CD4-positive, alpha-beta T cell (primary cell): ENCODE data around the gene CACNA2D3. TPM values are rescaled to one million over a fixed set of nuclear protein-coding genes. Genes with fewer than 3 reads are reported as not detected.

Source experiments
- ATAC-seq: fragments of 200-7000 bp; cut with Tn5 transposase; one replicate; pipeline ENCODE4 v1.10.0; 2022; ENCODE audit warnings: mild to moderate bottlenecking; ENCODE audit not compliant: poor library complexity
- CTCF ChIA-PET: fragments of 350-600 bp; sonication (Branson Sonifier 250); formaldehyde crosslinking; loops from one replicate; lab custom pipeline; 2021; ENCODE audit warnings: antibody characterized with exemption, inconsistent platforms; lab: Charles Lee
- POLR2A ChIA-PET: fragments of 350-600 bp; sonication (Branson Sonifier 250); formaldehyde crosslinking; loops from one replicate; lab custom pipeline; 2021; ENCODE audit warnings: antibody characterized with exemption, inconsistent platforms; lab: Charles Lee
- DNase-seq, 14 experiments: peaks; one replicate each; pipeline ENCODE4 v3.0.0-alpha.2; 2013 to 2020; ENCODE audit warnings: mixed read lengths in 2 of 14
- H3K27ac ChIP-seq, 2 donors: one replicate each; pipeline versions ENCODE4 v1.5.1 to v1.7.0; 2013; ENCODE audit warnings: low read length in 2 of 2, low read depth in 1 of 2, mild to moderate bottlenecking in 1 of 2
- H3K27me3 ChIP-seq, 2 experiments: 1 replicate in 1 of 2; 2 replicates in 1 of 2; pipeline versions ENCODE4 v1.6.1 to v1.7.0; 2013; ENCODE audit warnings: low read length in 2 of 2, control low read depth in 1 of 2, mild to moderate bottlenecking in 1 of 2, moderate library complexity in 1 of 2; ENCODE audit not compliant: insufficient read depth in 2 of 2, control insufficient read depth in 1 of 2
- H3K36me3 ChIP-seq: one replicate; pipeline ENCODE4 v1.6.1; 2013; ENCODE audit warnings: low read length, control low read depth; ENCODE audit not compliant: insufficient read depth
- H3K4me1 ChIP-seq: one replicate; pipeline ENCODE4 v1.6.1; 2013; ENCODE audit warnings: low read length, control low read depth; ENCODE audit not compliant: insufficient read depth
- H3K4me3 ChIP-seq: one replicate; pipeline ENCODE4 v1.5.1; 2013; ENCODE audit warnings: mild to moderate bottlenecking, low read length, moderate library complexity
- H3K9me3 ChIP-seq, 2 experiments: 1 replicate in 1 of 2; 2 replicates in 1 of 2; pipeline versions ENCODE4 v1.6.1 to v1.7.0; 2013; ENCODE audit warnings: low read length in 2 of 2, mild to moderate bottlenecking in 2 of 2, control low read depth in 1 of 2, moderate library complexity in 1 of 2; ENCODE audit not compliant: control insufficient read depth in 1 of 2, insufficient read depth in 1 of 2
- H3K27ac Mint-ChIP-seq: one replicate; pipeline ENCODE4 v1.8.0; 2020; ENCODE audit warnings: mixed read lengths
- H3K27me3 Mint-ChIP-seq: one replicate; pipeline ENCODE4 v1.8.0; 2021; ENCODE audit warnings: mixed read lengths
- H3K36me3 Mint-ChIP-seq: one replicate; pipeline ENCODE4 v1.8.0; 2021; ENCODE audit warnings: low read depth, mixed read lengths
- H3K4me1 Mint-ChIP-seq: one replicate; pipeline ENCODE4 v1.8.0; 2021; ENCODE audit warnings: low read depth, mixed read lengths
- H3K4me3 Mint-ChIP-seq: one replicate; pipeline ENCODE4 v1.8.0; 2020; ENCODE audit warnings: mild to moderate bottlenecking, mixed read lengths
- H3K9me3 Mint-ChIP-seq: one replicate; pipeline ENCODE4 v1.8.0; 2020; ENCODE audit warnings: mixed read lengths
- intact Hi-C, 2 experiments: fragments of 100-400 bp; cut with DNase I in 1 of 2; cut with micrococcal nuclease in 1 of 2; formaldehyde crosslinking; loops; one replicate each; pipeline versions ENCODE4 v1.15.1 to v1.9.0; 2023 to 2025; cut with DNase I, micrococcal nuclease
- total RNA-seq, 174 experiments: library from RNA in 2 of 174; stranded (reverse) in 2 of 174; gene quantifications; one replicate each; pipeline ENCODE4 v1.2.3 and lab custom pipeline; 2021 to 2026
- TF ChIP-seq, protein P1 (sequence below): fragments of 200-600 bp; IDR thresholded peaks from one replicate; pipeline ENCODE4 v1.8.0; 2022; ENCODE audit warnings: antibody characterized with exemption, mild to moderate bottlenecking

Gene CACNA2D3
- total RNA-seq, 2 experiments from 2014 or later: 0.08 TPM; not detected in 1

DNA sequence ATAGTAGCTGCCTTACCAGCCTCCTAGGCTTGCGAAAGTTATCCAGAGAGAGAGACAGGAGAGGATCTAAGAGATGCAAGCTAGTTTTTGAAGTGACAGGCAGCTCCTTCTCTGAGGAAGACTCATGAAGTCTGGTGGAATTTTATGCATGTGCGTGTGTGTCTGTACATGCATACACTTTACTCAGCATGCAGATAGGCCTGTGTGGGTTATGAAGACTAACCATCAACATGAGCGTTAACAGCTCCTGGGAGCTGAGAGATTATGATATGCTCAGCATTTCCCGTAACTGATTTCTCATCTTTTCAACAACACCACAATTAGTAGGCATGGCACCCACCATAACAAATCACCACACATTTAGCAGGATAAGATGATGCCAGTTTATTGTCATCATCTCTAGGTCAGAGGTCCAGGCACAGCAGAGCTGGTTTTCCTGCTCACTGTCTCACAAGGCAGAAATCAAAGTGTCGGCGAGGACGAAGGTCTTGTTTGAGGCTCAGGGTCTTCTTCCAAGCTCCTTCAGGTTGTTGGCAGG is 239.5 kb downstream of the CACNA2D3 start:
- intact Hi-C loops: no loop called here
- no peak overlapping the region for H3K4me3 ChIP-seq
- DNase-seq (no peak), ATAC-seq (no peak)
- ChIA-PET POLR2A (no interaction called here), CTCF (no interaction called here)
- no peak overlapping the region for H3K4me3 Mint-ChIP-seq
- H3K27me3 Mint-ChIP-seq: no peaks in the 10 kb centered on the region
- H3K9me3 ChIP-seq: no peaks in the 10 kb centered on the region
- TF ChIP-seq, protein P1, sequence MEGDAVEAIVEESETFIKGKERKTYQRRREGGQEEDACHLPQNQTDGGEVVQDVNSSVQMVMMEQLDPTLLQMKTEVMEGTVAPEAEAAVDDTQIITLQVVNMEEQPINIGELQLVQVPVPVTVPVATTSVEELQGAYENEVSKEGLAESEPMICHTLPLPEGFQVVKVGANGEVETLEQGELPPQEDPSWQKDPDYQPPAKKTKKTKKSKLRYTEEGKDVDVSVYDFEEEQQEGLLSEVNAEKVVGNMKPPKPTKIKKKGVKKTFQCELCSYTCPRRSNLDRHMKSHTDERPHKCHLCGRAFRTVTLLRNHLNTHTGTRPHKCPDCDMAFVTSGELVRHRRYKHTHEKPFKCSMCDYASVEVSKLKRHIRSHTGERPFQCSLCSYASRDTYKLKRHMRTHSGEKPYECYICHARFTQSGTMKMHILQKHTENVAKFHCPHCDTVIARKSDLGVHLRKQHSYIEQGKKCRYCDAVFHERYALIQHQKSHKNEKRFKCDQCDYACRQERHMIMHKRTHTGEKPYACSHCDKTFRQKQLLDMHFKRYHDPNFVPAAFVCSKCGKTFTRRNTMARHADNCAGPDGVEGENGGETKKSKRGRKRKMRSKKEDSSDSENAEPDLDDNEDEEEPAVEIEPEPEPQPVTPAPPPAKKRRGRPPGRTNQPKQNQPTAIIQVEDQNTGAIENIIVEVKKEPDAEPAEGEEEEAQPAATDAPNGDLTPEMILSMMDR: no peak
- H3K4me1 ChIP-seq: no peaks in the 10 kb centered on the region
- no peak overlapping the region for H3K27ac ChIP-seq
- no peaks in the 10 kb centered on the region for H3K36me3 Mint-ChIP-seq
- H3K4me1 Mint-ChIP-seq: no peaks in the 10 kb centered on the region
- H3K27ac Mint-ChIP-seq: no peak overlapping the region
- no peaks in the 10 kb centered on the region for H3K36me3 ChIP-seq
- H3K9me3 Mint-ChIP-seq: no peaks in the 10 kb centered on the region
- H3K27me3 ChIP-seq: no peaks in the 10 kb centered on the region

DNA sequence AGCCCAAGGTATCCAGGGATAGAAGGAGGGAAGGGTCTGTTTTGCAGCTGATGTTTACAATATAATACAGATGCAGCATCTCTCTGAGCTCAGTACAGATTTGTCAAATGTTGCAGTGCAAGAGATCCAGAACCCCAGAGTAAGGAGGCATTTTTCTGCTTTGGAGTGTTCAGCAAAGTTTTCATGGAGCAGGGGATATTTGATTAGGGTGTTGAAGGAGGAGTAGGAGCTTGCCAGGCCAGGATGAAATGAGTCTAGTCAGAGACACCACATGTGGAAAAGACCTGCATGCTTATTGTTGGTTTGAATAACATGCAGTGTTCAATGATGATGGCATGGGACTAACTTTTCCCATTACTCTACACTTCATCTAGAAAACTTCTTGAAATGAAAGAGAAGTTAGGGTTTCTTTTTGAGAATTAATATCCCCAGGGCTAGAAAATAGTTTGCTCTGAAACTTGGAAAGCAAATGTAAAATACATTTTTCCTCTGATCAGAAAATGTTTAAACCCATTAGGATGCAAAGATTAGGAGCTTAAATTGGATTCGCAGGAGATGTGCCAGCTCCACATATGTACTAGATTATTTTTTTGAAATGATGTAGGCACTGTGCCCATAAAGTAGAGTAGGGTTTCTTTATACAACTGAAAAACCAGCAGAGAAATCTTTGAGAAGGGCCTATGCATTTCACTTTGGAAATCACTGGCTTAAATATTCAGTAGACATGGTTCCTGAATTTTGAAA is 243.8 kb downstream of the CACNA2D3 start:
- Histone ChIP-seq H3K4me1 (no peaks in the 10 kb centered on the region), H3K27me3 (no peaks in the 10 kb centered on the region), H3K36me3 (no peaks in the 10 kb centered on the region), H3K27ac (no peak overlapping the region), H3K9me3 (no peaks in the 10 kb centered on the region), H3K4me3 (no peak overlapping the region)
- Mint-ChIP-seq H3K4me3 (no peak overlapping the region), H3K27me3 (peaks cover 5% of the 10 kb centered on the region), H3K4me1 (no peaks in the 10 kb centered on the region), H3K9me3 (no peaks in the 10 kb centered on the region), H3K27ac (no peak overlapping the region), H3K36me3 (no peaks in the 10 kb centered on the region)
- ATAC-seq (no peak), DNase-seq (no peak)
- CTCF ChIA-PET: no interaction called here
- POLR2A ChIA-PET: no interaction called here
- intact Hi-C loops: no loop called here
- TF ChIP-seq, protein P1: no peak

DNA sequence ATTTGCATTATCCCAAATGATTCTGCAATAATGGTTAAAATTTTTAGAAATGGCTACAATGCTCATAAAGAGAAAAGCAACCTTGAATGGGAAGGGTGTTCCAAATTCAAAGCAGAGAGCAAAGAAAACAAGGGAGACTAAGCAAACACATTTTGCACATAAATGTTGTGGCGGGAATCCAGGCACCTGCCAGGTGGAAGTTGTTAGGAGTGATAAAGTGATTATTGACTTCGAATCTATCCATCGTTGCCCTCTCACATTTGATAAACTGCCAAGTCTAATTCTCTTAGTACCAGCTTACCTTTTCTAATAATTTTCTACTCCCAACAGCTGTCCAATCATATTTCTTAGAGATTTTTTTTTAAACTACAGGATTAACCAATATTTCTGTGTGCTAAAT is 244.5 kb downstream of the CACNA2D3 start:
- Histone ChIP-seq H3K27me3 (no peaks in the 10 kb centered on the region), H3K4me3 (no peak overlapping the region), H3K27ac (no peak overlapping the region), H3K4me1 (no peaks in the 10 kb centered on the region), H3K9me3 (no peaks in the 10 kb centered on the region), H3K36me3 (no peaks in the 10 kb centered on the region)
- ChIA-PET CTCF (no interaction called here), POLR2A (no interaction called here)
- Mint-ChIP-seq H3K27me3 (peaks cover 5% of the 10 kb centered on the region), H3K9me3 (no peaks in the 10 kb centered on the region), H3K27ac (no peak overlapping the region), H3K4me1 (no peaks in the 10 kb centered on the region), H3K36me3 (no peaks in the 10 kb centered on the region), H3K4me3 (no peak overlapping the region)
- TF ChIP-seq, protein P1: no peak
- ATAC-seq (no peak), DNase-seq (no peak)
- intact Hi-C loops: no loop called here
